Measurements from ENCODE around the gene CCDC124. TPM values are rescaled to one million over a fixed set of nuclear protein-coding genes. Genes with fewer than 3 reads are reported as not detected.

CCDC124 gene
- total and polyA plus RNA-seq, 2 donors from 2014 or later: 59.5 to 120 TPM

DNA sequence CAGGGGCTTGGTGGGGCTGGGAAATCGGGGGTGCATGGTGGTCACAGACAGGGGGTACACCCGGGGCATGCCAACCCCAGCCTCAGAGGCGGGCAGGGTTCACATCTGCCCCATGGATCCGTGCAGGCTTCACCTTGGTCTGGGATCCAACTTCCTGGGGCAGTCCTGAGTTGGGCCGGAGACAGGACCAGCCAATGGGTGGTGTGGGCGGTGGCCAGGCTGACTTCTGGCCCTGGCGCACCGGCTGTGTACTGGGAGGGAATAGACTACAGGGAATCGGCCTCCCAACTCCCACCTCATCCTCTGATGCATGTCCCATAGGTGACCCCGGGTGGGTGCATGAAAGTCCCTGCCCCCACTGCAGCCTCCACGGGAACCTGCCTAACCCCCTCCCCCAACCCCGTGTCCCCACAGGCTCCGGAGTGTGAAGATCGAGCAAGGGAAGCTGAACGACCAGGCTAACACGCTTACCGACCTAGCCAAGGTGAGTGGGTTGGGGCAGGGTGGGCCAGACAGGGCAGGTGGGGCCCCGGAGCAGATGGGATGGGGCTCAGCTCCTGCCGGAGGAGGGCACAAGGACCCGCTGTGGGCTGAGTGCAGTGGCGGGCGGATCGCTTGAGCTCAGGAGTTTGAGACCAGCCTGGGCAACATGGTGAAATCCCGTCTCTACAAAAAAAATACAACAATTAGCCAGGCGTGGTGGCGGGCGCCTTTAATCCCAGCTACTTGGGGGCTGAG, 60.4 kb downstream of the CCDC124 start:
- DNase-seq (no peak), FAIRE-seq (no peak)
- TF ChIP-seq, protein P1, sequence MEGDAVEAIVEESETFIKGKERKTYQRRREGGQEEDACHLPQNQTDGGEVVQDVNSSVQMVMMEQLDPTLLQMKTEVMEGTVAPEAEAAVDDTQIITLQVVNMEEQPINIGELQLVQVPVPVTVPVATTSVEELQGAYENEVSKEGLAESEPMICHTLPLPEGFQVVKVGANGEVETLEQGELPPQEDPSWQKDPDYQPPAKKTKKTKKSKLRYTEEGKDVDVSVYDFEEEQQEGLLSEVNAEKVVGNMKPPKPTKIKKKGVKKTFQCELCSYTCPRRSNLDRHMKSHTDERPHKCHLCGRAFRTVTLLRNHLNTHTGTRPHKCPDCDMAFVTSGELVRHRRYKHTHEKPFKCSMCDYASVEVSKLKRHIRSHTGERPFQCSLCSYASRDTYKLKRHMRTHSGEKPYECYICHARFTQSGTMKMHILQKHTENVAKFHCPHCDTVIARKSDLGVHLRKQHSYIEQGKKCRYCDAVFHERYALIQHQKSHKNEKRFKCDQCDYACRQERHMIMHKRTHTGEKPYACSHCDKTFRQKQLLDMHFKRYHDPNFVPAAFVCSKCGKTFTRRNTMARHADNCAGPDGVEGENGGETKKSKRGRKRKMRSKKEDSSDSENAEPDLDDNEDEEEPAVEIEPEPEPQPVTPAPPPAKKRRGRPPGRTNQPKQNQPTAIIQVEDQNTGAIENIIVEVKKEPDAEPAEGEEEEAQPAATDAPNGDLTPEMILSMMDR (IDR thresholded peaks at IDR 0.05; ENCODE audit: borderline replicate concordance, extremely low read depth, insufficient read depth): no peak
- no peak overlapping the region for H3K27ac ChIP-seq (ENCODE audit: low read depth in 2 of 2, low read length in 2 of 2)
- H3K9me3 ChIP-seq (ENCODE audit: control insufficient read depth in 2 of 3, insufficient read depth in 1 of 3, low read length in 3 of 3): no peaks in the 10 kb centered on the region
- intact Hi-C loops (cut with DNase I): loop anchor here (5.0 kb wide), 1 partner anchor 51 kb away; no protein-coding TSS in a partner anchor
- no peak overlapping the region for H3K9ac ChIP-seq (ENCODE audit: low read length in 3 of 3)
- H3K4me3 ChIP-seq (ENCODE audit: low read length in 3 of 3): no peak overlapping the region
- no peaks in the 10 kb centered on the region for H3K4me1 ChIP-seq (ENCODE audit: control insufficient read depth in 2 of 3, insufficient read depth in 2 of 3, low read depth in 1 of 3, low read length in 3 of 3)
- no peaks in the 10 kb centered on the region for H3K36me3 ChIP-seq (ENCODE audit: control insufficient read depth in 2 of 3, insufficient read depth in 3 of 3, low read length in 3 of 3)
- no peaks in the 10 kb centered on the region for H3K27me3 ChIP-seq (ENCODE audit: control insufficient read depth, insufficient read depth, low read length)

Other genes starting within 250 kb of the CCDC124 start
- gene UNC13A, start 244.7 kb upstream of the CCDC124 start, total RNA-seq: 2.2 TPM
- 0.06 TPM for gene UNC13A, start 244.7 kb upstream of the CCDC124 start, polyA plus RNA-seq (ENCODE audit: insufficient read depth, low read depth, low replicate concordance)
- 56.1 TPM for gene MAP1S, start 213.5 kb upstream of the CCDC124 start, total RNA-seq
- 25.2 TPM for gene MAP1S, start 213.5 kb upstream of the CCDC124 start, polyA plus RNA-seq (ENCODE audit: insufficient read depth, low read depth, low replicate concordance)
- 5.9 TPM for gene FCHO1, start 181.5 kb upstream of the CCDC124 start, total RNA-seq
- 0.52 TPM for gene FCHO1, start 181.5 kb upstream of the CCDC124 start, polyA plus RNA-seq (ENCODE audit: insufficient read depth, low read depth, low replicate concordance)
- 36.2 TPM for gene B3GNT3, start 137.9 kb upstream of the CCDC124 start, total RNA-seq
- 2.0 TPM for gene B3GNT3, start 137.9 kb upstream of the CCDC124 start, polyA plus RNA-seq (ENCODE audit: insufficient read depth, low read depth, low replicate concordance)
- not detected for gene INSL3, start 111.5 kb upstream of the CCDC124 start, total RNA-seq
- not detected for gene INSL3, start 111.5 kb upstream of the CCDC124 start, polyA plus RNA-seq (ENCODE audit: insufficient read depth, low read depth, low replicate concordance)
- gene JAK3, start 85.0 kb upstream of the CCDC124 start, total RNA-seq: 30.8 TPM
- 3.5 TPM for gene JAK3, start 85.0 kb upstream of the CCDC124 start, polyA plus RNA-seq (ENCODE audit: insufficient read depth, low read depth, low replicate concordance)
- gene RPL18A, start 73.1 kb upstream of the CCDC124 start, total RNA-seq: 1,282 TPM
- 1,707 TPM for gene RPL18A, start 73.1 kb upstream of the CCDC124 start, polyA plus RNA-seq (ENCODE audit: insufficient read depth, low read depth, low replicate concordance)
- 0.16 TPM for gene SLC5A5, start 61.1 kb upstream of the CCDC124 start, total RNA-seq
- not detected for gene SLC5A5, start 61.1 kb upstream of the CCDC124 start, polyA plus RNA-seq (ENCODE audit: insufficient read depth, low read depth, low replicate concordance)
- gene KCNN1, start 34.1 kb downstream of the CCDC124 start, total RNA-seq: 0.19 TPM
- gene KCNN1, start 34.1 kb downstream of the CCDC124 start, polyA plus RNA-seq (ENCODE audit: insufficient read depth, low read depth, low replicate concordance): 0.37 TPM
- gene ARRDC2, start 75.2 kb downstream of the CCDC124 start, total RNA-seq: 68.4 TPM
- gene ARRDC2, start 75.2 kb downstream of the CCDC124 start, polyA plus RNA-seq (ENCODE audit: insufficient read depth, low read depth, low replicate concordance): 20.8 TPM
- gene IL12RB1, start 153.9 kb downstream of the CCDC124 start, total RNA-seq: 3.2 TPM
- 0.45 TPM for gene IL12RB1, start 153.9 kb downstream of the CCDC124 start, polyA plus RNA-seq (ENCODE audit: insufficient read depth, low read depth, low replicate concordance)
- 16.0 TPM for gene MAST3, start 164.8 kb downstream of the CCDC124 start, total RNA-seq
- 5.6 TPM for gene MAST3, start 164.8 kb downstream of the CCDC124 start, polyA plus RNA-seq (ENCODE audit: insufficient read depth, low read depth, low replicate concordance)
- 29.6 TPM for gene PIK3R2, start 220.1 kb downstream of the CCDC124 start, total RNA-seq
- 10.1 TPM for gene PIK3R2, start 220.1 kb downstream of the CCDC124 start, polyA plus RNA-seq (ENCODE audit: insufficient read depth, low read depth, low replicate concordance)
- 109 TPM for gene IFI30, start 240.8 kb downstream of the CCDC124 start, total RNA-seq
- gene IFI30, start 240.8 kb downstream of the CCDC124 start, polyA plus RNA-seq (ENCODE audit: insufficient read depth, low read depth, low replicate concordance): 173 TPM